DOHH2 (cell line): Measurements from ENCODE around the gene CENPP.

ENCODE experiments used
- H3F3A ChIP-seq: fragments of 200-600 bp; sonication (generic), shearing (Covaris generic); 2 replicates; pipeline ENCODE4 v1.6.0; 2016; ENCODE audit warnings: antibody characterized with exemption, mild to moderate bottlenecking; ENCODE audit not compliant: control insufficient read depth, insufficient read depth
- H3K27ac ChIP-seq: fragments of 200-600 bp; sonication (generic); 2 replicates; pipeline ENCODE4 v1.5.1; 2014; ENCODE audit warnings: low read depth, mild to moderate bottlenecking, low read length, moderate library complexity
- H3K27me3 ChIP-seq: fragments of 200-600 bp; sonication (generic); 2 replicates; pipeline ENCODE4 v1.6.1; 2014; ENCODE audit warnings: mild to moderate bottlenecking, low read length, mixed read lengths; ENCODE audit not compliant: control insufficient read depth
- H3K36me3 ChIP-seq: fragments of 200-600 bp; sonication (generic); 2 replicates; pipeline ENCODE4 v1.6.1; 2014; ENCODE audit warnings: mild to moderate bottlenecking, low read length, moderate library complexity, mixed read lengths; ENCODE audit not compliant: control insufficient read depth
- H3K4me1 ChIP-seq: fragments of 200-600 bp; sonication (generic); 2 replicates; pipeline ENCODE4 v1.6.1; 2014; ENCODE audit warnings: mild to moderate bottlenecking, low read length, mixed read lengths; ENCODE audit not compliant: control insufficient read depth
- H3K4me2 ChIP-seq: fragments of 200-600 bp; sonication (generic); 2 replicates; pipeline ENCODE4 v1.6.0; 2014; ENCODE audit warnings: mild to moderate bottlenecking, low read length, moderate library complexity
- H3K4me3 ChIP-seq: fragments of 200-600 bp; sonication (generic); 2 replicates; pipeline ENCODE4 v1.5.1; 2014; ENCODE audit warnings: mild to moderate bottlenecking, low read length, mixed read lengths
- H3K79me2 ChIP-seq: fragments of 200-600 bp; sonication (generic); 2 replicates; pipeline ENCODE4 v1.6.1; 2014; ENCODE audit warnings: mild to moderate bottlenecking, low read length, mixed read lengths; ENCODE audit not compliant: control insufficient read depth
- H3K9me2 ChIP-seq: fragments of 200-600 bp; sonication (generic); replicated peaks from 2 replicates; pipeline ENCODE4 v1.6.1; 2014; ENCODE audit warnings: mild to moderate bottlenecking, low read length, mixed read lengths; ENCODE audit not compliant: control insufficient read depth
- H3K9me3 ChIP-seq: fragments of 200-600 bp; sonication (generic); 2 replicates; pipeline ENCODE4 v1.6.1; 2014; ENCODE audit warnings: antibody characterized with exemption, low read length, mixed read lengths; ENCODE audit not compliant: control insufficient read depth, insufficient read depth
- H4K20me1 ChIP-seq: fragments of 200-600 bp; sonication (generic); 2 replicates; pipeline ENCODE4 v1.6.0; 2014; ENCODE audit warnings: low read depth, mild to moderate bottlenecking, antibody characterized with exemption, low read length, moderate library complexity; ENCODE audit not compliant: control insufficient read depth, insufficient read depth
- CTCF ChIP-seq: fragments of 200-600 bp; sonication (generic); IDR thresholded peaks from one replicate; pipeline ENCODE4 v1.5.1; 2014; ENCODE audit warnings: antibody characterized with exemption, mild to moderate bottlenecking, low read depth, low read length; ENCODE audit not compliant: poor library complexity, severe bottlenecking
- EZH2phosphoT487 ChIP-seq: fragments of 200-600 bp; sonication (generic); IDR thresholded peaks from 2 replicates; pipeline ENCODE4 v1.6.1; 2017; ENCODE audit warnings: borderline replicate concordance, mild to moderate bottlenecking, antibody characterized with exemption, low read length, moderate library complexity, mixed read lengths

Gene CENPP

GRCh38 chr9:92360083-92360482, 34.3 kb downstream of the CENPP start:
- no peaks in the 10 kb centered on the region for H3K9me2 ChIP-seq
- H3K79me2 ChIP-seq: no peaks in the 10 kb centered on the region
- TF ChIP-seq CTCF (no peak), EZH2phosphoT487 (no peak)
- no peak overlapping the region for H3K4me3 ChIP-seq
- H3K9me3 ChIP-seq: no peaks in the 10 kb centered on the region
- H3K4me2 ChIP-seq: no peak overlapping the region
- H4K20me1 ChIP-seq: no peaks in the 10 kb centered on the region
- no peaks in the 10 kb centered on the region for H3K4me1 ChIP-seq
- no peak overlapping the region for H3K27ac ChIP-seq
- H3K27me3 ChIP-seq: no peaks in the 10 kb centered on the region
- H3K36me3 ChIP-seq: 0 out of 2 replicates have a peak, but pooled peaks cover 5% of the 10 kb centered on the region
- no peaks in the 10 kb centered on the region for H3F3A ChIP-seq

GRCh38 chr9:92369075-92369474, 43.3 kb downstream of the CENPP start:
- Histone ChIP-seq H3K4me2 (no peak overlapping the region), H3K9me3 (peaks cover 4% of the 10 kb centered on the region; the same call in 1 of the 2 replicates), H3K27ac (no peak overlapping the region), H3K4me3 (no peak overlapping the region), H3K36me3 (peaks cover 16% of the 10 kb centered on the region; the same call in 1 of the 2 replicates), H3F3A (no peaks in the 10 kb centered on the region), H4K20me1 (no peaks in the 10 kb centered on the region), H3K27me3 (no peaks in the 10 kb centered on the region), H3K79me2 (peaks cover 11% of the 10 kb centered on the region), H3K4me1 (no peaks in the 10 kb centered on the region), H3K9me2 (no peaks in the 10 kb centered on the region)
- TF ChIP-seq CTCF (no peak), EZH2phosphoT487 (no peak)

GRCh38 chr9:92373167-92373566, 47.4 kb downstream of the CENPP start:
- H3K4me3 ChIP-seq: no peak overlapping the region
- H3K79me2 ChIP-seq: peaks cover 11% of the 10 kb centered on the region
- no peaks in the 10 kb centered on the region for H3K27me3 ChIP-seq
- peaks cover 4% of the 10 kb centered on the region; the same call in 1 of the 2 replicates for H3K9me3 ChIP-seq
- H3K36me3 ChIP-seq: peaks cover 7% of the 10 kb centered on the region; the same call in 1 of the 2 replicates
- peaks cover 4% of the 10 kb centered on the region; the same call in 1 of the 2 replicates for H4K20me1 ChIP-seq
- TF ChIP-seq CTCF: no peak
- no peak for TF ChIP-seq EZH2phosphoT487
- H3K9me2 ChIP-seq: no peaks in the 10 kb centered on the region
- no peaks in the 10 kb centered on the region for H3K4me1 ChIP-seq
- H3K4me2 ChIP-seq: no peak overlapping the region
- H3F3A ChIP-seq: no peaks in the 10 kb centered on the region
- no peak overlapping the region for H3K27ac ChIP-seq
